GM19463 (cell line): Measurements from ENCODE around the gene BLOC1S1.

Experiments
- ATAC-seq: cut with Tn5 transposase; IDR thresholded peaks from one replicate; pipeline ENCODE4 v1.9.1; 2021; ENCODE audit warnings: mild to moderate bottlenecking, moderate library complexity; ENCODE audit not compliant: unreplicated experiment

The BLOC1S1 gene

DNA sequence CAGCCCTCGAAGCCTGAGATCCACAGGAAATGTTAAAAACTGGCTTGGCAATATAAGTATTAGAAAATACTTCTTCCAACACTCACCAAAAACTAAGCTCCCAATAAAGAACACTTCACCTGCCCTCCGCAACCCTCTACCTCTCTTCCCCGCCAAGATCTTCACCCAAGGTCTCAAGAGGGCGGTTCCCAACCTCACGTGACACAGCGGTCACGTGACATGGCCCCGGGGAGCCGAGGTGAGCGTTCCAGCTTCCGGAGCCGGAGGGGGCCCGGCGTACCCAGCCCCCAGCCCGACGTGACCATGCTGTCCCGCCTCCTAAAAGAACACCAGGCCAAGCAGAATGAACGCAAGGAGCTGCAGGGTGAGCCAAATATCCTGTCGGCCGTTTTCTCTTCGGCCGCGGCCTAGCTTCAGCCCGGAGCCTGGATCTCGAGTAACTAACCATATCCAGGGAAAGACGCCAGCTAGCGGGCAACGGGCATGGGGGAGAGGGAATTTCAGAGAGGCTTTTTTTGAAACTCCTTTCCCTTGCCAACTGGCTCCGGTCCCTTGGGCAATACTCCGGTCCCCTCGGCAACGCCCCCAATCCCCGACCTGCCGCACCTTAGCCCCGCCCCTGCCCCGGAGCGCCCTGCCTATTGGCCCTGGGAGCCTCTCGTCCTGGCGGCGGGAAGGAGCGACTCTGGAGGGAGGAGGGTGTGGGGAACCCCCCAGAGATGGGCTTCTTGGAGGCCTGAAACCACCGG is at the start of gene BLOC1S1:
TSS of gene BLOC1S1 (plus strand) at position 214 of the 749 bp plus-strand sequence. CDS start at position 220, 6 bp downstream.
- peak; percentile 94 for ATAC-seq

DNA sequence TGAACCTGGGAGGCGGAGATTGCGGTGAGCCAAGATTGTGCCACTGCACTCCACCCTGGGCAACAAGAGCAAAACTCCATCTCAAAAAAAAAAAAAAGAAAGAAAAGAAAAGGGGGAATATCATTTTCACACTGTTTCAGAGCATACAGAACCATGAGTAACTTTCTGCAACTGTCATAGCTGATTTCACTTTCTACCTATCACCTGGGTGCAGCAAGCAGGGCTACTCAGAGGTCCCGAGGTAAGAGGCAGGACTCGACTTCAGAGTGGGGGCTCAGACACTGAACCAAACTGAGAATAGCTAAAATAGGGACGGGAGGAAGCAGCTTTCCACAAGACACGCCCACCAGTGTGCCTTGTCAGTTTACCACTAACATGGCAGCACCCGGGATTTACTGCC is 49.3 kb upstream of the BLOC1S1 start:
- no peak for ATAC-seq

DNA sequence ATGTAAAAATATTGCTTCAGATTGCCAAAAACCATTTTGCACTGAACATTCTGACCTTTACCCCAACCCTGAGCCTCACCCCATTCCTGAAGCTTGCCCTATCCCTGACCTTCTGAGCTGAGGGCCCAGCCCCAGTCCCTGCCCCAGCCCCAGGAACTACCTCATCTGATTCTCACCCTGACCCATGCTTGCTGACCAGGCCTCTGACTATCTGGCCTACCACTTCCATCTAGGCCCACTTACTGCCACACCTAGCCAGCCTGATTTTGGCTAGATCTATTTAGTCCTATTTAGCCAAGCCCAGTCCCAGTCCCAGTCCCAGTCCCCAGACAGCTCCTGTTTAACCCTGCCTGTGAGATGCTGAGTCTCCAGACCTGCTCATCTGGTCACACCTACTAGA is 45.6 kb upstream of the BLOC1S1 start:
- ATAC-seq: no peak

DNA sequence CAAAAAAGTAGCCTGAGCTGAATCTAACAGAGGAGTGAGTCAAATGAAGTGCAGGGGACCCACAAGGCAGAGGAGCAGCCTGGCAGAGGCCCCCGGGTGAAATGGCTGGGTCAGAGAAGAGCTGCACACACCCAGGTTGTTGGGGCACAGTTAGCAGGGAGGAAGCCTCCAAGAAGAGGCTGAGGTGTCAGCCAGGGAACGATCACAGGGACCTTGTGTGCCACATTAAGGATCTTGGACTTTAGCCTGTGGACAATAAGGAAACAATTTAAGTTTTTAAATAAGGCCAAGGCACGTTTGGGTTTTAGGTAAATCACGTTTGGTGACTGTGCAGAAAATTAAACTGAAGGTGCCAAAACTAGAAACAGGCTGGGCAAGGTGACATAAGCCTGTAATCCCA is 44.1 kb upstream of the BLOC1S1 start:
- ATAC-seq: no peak

DNA sequence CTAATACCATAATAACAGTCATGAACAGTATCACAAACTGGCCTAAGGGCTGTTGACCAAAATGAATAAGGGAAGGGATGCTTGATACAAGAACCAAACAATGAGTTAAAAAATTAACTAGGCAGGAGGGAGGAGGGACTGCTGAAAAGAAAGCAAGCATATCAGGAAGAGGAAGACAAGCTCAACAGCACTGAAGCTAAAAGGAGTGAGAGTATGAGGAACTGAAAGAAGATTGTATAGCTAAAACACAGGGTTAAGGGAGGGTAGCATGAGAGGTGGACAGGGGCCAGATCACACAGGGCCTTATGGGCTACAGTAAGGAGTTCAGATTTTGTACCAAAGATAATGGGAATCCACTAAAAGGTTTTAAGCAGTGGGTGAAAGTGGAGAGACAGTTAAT is 42.2 kb upstream of the BLOC1S1 start:
- ATAC-seq: peak; percentile 99

DNA sequence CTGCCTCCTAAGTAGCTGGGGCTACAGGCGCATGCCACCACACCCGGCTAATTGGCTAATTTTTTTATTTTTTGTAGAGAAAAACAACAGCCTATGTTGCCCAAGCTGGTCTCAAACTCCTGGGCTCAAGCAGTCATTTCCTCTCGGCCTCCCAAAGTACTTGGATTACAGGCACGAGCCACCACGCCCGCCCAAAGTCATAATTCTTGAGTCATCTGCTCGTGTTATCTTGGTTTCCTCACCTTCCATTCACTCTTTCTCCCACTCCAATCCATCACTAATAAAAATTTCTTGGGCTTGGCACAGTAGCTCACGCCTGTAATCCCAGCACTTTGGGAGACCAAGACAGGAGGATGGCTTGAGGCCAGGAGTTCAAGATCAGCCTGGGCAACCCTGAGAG is 40.2 kb upstream of the BLOC1S1 start:
- ATAC-seq: no peak

DNA sequence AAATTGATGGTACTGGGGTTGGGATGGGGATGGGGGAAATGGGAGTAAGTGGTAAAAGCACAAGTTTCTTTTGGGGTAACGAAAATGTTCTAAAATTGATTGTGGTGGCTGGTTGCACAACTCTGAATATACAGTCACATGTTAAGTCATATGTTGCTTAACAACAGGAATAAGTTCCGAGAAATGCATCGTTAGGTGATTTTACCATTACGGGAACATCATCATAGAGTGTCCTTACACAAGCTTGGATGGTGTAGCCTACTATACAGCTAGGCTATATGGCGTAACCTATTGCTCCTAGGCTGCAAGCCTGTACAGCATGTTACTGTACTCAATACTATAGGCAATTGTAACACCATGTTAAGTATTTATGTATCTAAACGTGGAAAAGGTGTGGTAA is 39.1 kb upstream of the BLOC1S1 start:
- ATAC-seq: no peak

DNA sequence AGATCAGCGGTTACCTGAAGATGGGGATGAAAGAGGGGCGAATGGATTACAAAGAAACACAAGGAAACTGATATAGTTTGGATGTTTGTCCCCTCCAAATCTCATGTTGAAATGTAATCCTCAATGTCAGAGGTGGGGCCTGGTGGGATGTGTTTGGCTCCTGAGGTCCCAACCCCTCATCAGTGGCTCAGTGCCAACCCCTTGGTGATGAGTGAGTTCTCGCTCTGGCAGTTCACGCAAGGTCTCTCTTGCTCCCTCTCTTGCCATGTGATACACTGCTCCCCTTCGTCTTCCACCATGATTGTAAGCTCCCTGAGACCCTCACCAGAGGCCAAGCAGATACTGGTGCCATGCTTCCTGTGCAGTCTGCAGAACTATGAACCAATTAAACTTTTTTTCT is 36.2 kb upstream of the BLOC1S1 start:
- ATAC-seq: no peak

DNA sequence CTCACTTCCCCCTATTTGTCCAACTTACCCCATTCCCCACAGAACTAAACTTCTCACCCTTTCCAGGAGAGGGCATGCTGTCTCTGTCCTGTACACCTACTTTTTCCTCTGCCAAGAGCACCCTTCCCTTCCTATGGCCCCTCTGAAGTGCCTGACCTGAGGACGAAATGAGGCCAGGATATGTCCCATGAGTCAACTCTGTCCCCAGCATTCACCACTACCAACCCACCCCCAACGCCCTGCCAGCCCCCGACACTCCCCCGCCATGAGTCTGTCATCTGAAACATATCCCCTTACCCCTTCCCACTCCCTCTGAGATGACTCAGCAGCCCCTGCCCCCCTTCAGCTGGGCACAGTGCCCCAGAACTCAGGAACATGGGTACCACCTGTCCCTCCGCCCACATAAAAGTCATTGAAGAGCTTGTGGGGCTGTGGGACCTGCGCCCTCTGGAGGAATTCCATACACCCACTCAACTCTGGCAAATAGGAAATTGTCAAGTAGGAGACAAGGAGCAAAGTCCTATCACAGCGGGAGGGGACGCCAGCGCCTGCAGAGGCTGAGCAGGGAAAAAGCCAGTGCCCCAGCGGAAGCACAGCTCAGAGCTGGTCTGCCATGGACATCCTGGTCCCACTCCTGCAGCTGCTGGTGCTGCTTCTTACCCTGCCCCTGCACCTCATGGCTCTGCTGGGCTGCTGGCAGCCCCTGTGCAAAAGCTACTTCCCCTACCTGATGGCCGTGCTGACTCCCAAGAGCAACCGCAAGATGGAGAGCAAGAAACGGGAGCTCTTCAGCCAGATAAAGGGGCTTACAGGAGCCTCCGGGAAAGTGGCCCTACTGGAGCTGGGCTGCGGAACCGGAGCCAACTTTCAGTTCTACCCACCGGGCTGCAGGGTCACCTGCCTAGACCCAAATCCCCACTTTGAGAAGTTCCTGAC is 34.4 kb upstream of the BLOC1S1 start:
- peak; percentile 47 for ATAC-seq

DNA sequence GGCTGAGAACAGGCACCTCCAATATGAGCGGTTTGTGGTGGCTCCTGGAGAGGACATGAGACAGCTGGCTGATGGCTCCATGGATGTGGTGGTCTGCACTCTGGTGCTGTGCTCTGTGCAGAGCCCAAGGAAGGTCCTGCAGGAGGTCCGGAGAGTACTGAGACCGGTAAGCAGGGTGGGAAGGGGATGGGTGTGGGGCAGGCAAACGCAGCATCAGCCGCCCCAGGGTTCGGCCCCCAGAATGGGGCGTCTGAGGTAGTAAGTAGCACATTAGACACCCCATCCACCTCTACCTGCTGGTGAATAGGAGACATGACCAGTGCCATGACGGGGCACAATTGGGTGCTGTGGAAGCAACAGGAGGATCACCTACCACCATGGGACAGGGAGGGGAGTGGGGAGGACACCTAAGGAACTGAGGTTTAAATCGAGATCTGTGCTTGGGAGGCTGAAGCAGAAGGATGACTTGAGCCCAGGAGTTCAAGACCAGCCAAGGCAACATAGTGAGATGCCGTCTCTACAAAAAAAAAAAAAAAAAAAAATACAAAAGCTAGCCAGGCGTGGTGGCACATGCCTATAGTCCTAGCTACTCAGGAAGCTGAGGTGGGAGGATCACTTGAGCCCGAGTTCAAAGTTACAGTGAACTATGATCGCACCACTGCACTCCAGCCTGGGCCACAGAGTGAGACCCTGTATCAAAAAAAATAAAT is 33.6 kb upstream of the BLOC1S1 start:
- ATAC-seq: no peak

DNA sequence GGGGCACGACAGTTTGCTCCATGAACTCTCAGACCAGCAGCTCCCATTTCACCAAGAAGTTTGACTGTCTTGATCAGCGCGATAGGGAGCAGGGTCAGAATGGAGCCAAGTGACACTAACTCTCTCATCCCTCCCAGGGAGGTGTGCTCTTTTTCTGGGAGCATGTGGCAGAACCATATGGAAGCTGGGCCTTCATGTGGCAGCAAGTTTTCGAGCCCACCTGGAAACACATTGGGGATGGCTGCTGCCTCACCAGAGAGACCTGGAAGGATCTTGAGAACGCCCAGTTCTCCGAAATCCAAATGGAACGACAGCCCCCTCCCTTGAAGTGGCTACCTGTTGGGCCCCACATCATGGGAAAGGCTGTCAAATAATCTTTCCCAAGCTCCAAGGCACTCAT is 32.2 kb upstream of the BLOC1S1 start:
- ATAC-seq: no peak

DNA sequence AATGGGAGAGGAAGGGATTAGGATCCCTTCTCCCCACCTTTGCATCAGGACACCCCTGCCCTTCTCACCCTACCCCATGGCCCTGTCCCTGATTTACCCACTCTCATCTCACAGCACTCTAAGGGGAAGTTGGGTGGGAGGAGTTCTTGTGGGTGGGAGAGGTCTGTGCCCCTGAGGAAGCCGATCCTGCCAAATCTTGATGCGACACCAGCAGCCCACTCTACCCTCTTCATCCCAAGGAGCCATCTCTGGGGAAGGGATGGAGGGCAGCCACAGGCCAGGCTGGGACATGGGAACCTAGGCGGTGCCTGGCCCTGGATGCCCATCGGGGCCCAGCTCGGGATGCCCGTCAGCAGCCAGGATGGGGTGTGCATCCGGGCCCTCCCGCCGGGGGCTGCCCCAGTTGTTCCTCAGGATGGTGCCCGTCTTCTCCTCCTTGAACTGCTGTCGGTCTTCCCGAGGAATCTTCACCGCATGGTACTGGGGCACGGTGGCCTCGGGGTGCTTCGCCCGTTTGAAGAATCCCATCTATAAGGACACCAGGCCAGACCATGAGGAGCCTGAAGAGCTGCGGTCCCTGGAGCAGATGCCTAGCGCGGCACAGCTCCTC is 31.0 kb upstream of the BLOC1S1 start:
- no peak for ATAC-seq

DNA sequence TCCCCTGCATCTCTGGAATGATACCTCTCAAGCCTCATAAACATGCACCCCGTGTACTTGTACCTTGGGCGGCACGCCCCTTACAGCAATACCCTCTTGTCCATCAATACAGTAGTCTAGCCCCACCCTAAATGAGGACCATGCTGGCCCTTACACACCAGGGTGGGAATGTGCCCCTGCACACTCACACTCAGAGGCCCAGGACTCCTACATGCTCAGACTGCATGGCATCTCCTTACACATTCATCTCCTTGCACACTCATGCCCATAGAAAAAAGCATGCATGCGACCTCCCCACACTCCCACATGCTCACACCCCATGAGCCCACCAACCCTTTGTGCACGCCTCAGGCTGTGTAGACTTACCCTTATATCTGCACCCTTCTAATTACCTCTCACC is 30.2 kb upstream of the BLOC1S1 start:
- no peak for ATAC-seq

DNA sequence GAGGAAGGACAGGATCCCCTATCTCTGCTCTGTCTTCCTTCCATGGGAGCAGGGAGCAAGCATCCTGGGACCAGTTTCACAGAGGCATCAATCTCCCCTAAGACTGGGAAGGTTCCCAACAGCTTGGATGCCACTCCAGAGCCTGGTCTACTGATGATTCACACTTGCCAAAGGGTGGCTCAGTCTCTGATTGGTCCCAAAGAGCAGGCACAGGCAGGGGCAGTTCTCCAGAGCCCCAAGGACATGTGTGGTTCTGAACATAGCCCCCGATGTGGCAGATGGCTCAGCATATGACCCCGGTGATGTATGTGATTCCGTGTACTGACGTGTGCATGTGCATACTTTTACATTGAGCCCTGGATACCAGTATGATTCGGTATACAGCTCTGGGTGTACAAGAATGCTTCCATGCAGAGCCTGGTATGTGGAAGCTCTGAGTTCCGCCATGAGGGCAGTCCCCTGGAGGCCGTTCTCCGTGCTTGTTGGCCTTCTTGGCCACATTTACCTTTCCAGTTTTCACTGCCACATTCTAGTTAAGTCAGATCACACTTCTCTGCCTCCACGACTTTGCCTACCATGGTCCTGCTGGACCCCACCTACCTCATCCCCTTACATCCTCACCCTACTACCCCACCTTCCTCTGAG is 29.4 kb upstream of the BLOC1S1 start:
- no peak for ATAC-seq

DNA sequence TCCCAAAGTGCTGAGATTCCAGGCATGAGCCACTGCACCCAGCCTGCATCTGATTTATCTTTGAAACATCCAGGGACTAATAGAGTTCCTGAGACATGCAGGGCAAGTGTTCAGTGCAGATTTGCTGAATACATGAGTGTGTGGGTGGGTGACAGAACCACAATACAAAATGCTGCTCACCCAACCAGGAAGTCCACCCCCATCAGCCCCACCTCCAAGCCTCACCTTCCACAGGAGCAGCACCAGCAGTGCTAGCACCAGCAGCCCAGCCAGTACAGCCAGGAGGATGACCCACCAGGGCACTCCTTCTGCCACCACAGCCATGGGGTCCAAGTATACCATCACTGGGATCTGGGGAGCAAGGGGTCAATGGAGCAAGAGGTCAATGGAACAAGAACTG is 28.1 kb upstream of the BLOC1S1 start:
- ATAC-seq: peak; percentile 67

DNA sequence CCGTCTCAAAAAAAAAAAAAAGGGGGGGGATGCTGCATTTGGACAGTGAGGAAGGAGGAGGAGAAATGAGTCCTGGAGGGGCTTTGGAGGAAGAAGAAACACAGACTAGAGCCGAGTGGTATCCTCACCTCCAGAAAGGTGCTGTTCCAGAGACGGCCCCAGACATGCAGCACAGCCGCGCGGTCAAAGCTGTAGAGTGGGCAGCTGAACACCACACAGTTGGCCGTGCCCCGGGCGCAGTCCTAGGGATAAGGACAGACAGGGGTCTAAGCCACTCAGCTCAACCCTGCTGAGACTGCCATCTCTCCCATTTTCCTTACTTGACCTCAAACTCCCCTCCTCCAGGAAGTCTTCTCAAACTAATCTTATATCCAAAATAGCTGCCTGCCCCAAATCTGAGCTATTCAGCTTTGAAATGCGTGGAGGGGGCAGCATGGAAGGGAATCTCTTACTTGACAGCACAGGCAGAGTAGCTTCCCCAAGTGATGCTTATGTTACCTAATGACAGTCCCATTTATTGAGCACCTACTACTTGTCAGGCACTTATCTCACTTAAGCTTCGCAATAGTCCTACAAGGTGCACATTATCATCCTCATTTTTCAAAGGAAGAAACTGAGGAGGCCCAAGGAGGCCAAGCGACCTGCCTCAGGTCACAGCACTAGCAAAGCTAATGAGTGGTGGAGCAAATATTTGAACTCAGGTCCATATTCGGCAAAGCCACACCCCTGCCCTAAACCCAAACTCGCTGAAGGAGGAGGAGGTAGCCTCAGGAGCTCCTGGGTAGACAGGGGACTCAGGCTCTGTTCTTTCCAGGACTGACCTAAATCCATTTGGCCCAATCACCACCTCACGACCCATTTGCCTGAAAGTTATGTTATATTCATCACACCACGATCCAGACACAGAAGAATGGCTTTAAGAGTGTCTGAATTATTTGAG is 26.9 kb upstream of the BLOC1S1 start:
- ATAC-seq: no peak

DNA sequence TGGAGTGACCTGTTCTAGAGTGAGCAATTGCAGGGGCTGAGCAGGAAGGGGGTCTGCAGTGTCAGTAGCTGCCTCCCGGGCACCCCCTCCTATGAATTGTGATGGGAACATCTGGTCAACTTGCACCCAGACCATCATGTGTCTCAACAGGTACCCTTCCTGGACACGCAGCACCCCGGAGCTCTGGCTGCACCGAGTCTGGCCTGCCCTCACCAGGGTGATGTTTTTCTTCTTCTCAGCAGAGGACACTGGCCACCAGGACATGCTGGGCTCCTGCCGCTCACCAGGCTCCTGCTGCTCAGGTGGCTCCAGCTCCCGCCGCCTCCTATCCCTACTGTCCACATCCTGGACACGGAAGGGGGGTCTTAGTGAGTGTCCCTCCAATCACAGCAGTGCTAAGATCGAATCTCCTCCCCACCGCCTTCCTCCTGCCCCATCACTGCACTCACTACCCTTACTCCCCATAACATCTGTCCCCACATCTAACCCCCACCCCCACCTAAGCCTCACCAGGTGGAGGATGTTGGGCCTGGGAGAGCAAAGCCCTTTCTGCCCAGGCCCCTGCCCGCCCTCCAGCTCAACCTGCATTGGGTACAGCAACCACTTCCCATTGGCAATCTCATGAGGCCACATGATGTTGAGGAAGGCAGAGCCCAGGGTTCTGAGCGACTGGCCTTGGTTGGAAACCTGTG is 23.1 kb upstream of the BLOC1S1 start:
- no peak for ATAC-seq

DNA sequence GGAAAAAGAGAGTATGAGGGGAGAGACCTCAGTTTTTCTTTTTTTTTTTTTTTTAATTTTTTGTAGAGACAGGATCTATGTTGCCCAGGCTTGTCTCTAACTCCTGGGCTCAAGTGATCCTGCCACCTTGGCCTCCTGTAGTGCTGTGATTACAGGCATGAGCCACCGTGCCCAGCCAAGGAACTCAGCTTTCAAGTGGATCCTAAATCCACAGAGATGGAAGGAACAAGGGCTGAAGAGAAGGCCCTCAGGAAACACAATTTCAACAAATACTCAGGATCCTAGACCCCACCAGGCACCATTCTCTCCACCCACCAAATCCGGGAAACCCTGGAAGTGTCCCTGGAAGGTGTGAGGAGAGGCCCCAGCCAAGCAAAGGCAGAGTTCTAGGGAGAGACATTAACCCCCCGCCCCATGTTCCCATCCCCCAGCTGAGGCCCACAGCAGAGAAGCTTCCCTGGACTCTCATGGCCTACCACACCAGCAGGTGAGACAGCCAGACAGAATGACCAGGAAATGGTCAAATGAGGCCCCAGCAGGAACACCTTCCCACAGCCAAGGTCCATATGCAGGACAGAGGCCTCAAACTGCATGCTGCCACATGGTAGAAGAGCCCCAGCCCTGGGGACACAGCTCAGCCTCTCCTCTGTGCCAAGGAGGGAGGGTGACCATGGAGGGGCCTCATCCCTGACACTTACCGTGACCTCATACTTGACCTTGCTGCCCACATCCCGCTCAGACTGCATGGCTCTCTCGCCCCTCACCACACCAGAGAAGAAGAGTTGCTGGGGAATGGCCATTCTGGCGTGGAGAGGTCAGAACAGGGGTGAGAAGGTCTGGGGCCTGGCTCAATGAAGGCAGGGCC is 22.3 kb upstream of the BLOC1S1 start:
- ATAC-seq: no peak
